Breast epithelium (tissue), 3 donors: ENCODE measurements around the gene PRDM1.

Source experiments
- CTCF ChIP-seq, 3 donors: fragments of 450-650 bp; IDR thresholded peaks; one replicate each; pipeline ENCODE4 v1.5.1; 2016 to 2017; ENCODE audit warnings: antibody characterized with exemption in 3 of 3, mild to moderate bottlenecking in 3 of 3, moderate library complexity in 3 of 3
- POLR2A ChIP-seq: fragments of 450-650 bp; IDR thresholded peaks from one replicate; pipeline ENCODE4 v1.6.1; 2016; ENCODE audit warnings: antibody characterized with exemption, mild to moderate bottlenecking, moderate library complexity
- POLR2AphosphoS5 ChIP-seq, 3 donors: sonication (generic); formaldehyde crosslinking; IDR thresholded peaks; one replicate each; pipeline ENCODE4 v1.6.1; 2017; ENCODE audit warnings: antibody characterized with exemption in 3 of 3

DNA sequence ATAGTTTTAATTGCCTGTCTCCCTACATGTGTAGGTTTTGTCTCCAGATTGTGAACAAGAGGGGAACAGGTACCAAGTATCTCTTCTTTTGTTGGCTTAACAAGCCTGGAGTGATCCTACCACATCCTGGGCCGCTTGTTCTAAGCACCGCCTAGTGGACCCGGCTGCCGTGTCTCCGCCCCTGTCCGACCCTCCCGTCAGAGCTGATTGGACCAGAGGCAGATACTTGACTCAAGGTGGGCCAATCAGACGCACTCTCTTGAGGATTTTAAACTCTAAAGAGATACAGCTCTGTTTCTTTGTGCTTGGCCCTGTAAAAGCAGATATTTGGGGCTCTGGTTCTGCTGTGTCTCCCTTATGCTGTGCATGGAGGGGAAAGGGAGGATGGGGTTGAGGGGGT is 68.2 kb downstream of the PRDM1 start:
- TF ChIP-seq CTCF (IDR thresholded peaks at IDR 0.05) (no peak), POLR2AphosphoS5 (IDR thresholded peaks at IDR 0.05) (no peak), POLR2A (no peak)
